GM12891 (cell line): ENCODE results near the gene PCDH12.
A peak's percentile ranks its signal among the peaks of the same experiment; 100 is the strongest.
"Not testable (repeated sequence)": the region's sequence is repeated elsewhere in the genome, so short reads cannot be mapped to it uniquely, and the experiment has no call there.

Source experiments
- DNase-seq: peaks from one replicate; pipeline ENCODE4 v3.0.0; 2011; ENCODE audit warnings: low spot score; ENCODE audit not compliant: insufficient read length
- FAIRE-seq: peaks from 2 replicates; lab custom pipeline; 2011; peaks lifted over from hg19 to GRCh38; lab: Jason Lieb, UNC
- PAX5 ChIP-seq: IDR thresholded peaks from 2 replicates; pipeline ENCODE4 v1.6.1; 2011; ENCODE audit warnings: low read length, moderate library complexity, mild to moderate bottlenecking; ENCODE audit not compliant: insufficient read depth, severe bottlenecking
- POLR2A ChIP-seq: IDR thresholded peaks from 2 replicates; pipeline ENCODE4 v1.6.1; 2011; ENCODE audit warnings: low read depth, low read length, control low read depth
- POLR2AphosphoS5 ChIP-seq: IDR thresholded peaks from 2 replicates; pipeline ENCODE4 v1.6.1; 2011; ENCODE audit warnings: low read depth, low read length, control low read depth
- POU2F2 ChIP-seq: IDR thresholded peaks from 2 replicates; pipeline ENCODE4 v1.6.1; 2011; ENCODE audit warnings: low read depth, mild to moderate bottlenecking, control low read depth, low read length, moderate library complexity
- SPI1 ChIP-seq: IDR thresholded peaks from 2 replicates; pipeline ENCODE4 v1.6.1; 2011; ENCODE audit warnings: low read depth, low read length, control low read depth
- TAF1 ChIP-seq: IDR thresholded peaks from 2 replicates; pipeline ENCODE4 v1.6.1; 2011; ENCODE audit warnings: low read depth, low read length, control low read depth

Gene PCDH12

DNA sequence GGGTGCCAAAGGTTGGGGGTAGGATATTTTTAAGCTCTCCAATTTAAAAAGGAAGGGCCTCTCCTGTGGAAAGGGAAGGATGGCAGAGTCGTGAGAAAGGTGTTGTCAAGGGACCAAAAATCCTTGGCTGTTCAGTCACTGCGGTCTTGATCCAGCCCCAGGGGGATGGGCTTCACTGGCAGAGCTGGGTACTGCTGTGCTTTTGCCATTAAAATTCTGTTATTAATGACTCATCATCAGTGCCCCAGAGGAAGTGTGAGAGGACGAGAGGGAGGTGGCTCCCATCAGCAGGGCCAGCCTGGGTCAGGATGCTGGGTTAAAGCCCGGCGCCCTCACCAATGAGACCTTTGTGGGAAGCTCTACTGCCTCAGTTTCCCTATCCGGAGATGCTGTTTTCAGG lies 16.7 kb downstream of the PCDH12 start:
- no peak for FAIRE-seq
- DNase-seq: no peak
- no peak for TF ChIP-seq PAX5
- TF ChIP-seq POLR2A: no peak
- TF ChIP-seq SPI1: no peak
- no peak for TF ChIP-seq POU2F2
- TF ChIP-seq TAF1: no peak
- no peak for TF ChIP-seq POLR2AphosphoS5

DNA sequence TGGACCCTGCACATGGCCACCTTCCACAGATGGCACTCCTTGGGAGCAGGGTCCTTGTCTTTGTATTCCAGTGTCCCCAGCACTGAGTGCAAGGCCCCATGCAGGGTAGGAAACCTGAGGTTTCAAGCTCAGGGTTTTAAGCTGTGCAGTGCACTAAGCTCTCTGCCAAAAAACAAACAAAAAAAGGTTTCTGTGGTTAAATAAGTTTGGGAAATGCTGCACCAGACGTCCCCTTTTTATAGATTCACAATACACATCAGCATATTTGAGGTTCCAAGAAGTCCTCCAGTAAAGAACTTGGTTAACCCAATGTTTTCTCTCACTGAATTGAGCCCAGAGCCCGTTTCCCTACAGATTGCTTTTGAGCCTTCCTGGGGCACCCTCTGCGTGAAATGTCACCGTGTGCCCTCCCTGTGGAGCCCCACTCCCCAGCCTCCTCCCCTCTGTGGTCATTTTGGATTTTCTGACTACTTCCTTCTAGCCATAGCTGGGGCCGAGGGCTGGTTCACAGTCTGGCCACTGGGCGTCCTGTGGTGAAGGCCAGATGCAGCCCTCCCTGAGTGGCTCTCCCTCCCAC lies 17.2 kb downstream of the PCDH12 start:
- TF ChIP-seq POU2F2 (no peak), PAX5 (no peak), SPI1 (no peak), TAF1 (no peak), POLR2AphosphoS5 (no peak)
- no peak for DNase-seq
- FAIRE-seq: no peak

DNA sequence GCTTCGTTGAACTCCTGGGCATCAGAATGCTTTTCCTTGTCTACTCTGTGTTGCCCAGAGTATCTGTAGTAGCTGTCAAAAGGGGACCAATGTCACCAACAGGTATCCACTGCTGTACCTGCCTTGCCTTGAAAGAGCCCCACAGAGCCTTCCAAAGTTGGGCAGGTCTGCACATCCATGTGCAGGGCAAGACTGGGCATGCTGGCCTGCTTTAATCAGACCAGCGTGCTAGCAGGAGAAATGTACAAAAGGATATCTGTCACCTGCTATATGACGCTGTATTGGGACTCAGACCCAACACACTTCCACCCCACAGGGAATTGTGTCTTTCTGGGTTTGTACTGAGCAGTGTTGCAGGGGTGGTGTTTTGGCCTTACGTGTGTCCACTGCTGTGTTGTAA lies 22.5 kb downstream of the PCDH12 start:
- TF ChIP-seq TAF1: no peak
- no peak for TF ChIP-seq POU2F2
- TF ChIP-seq POLR2A: no peak
- TF ChIP-seq POLR2AphosphoS5: no peak
- FAIRE-seq: no peak
- DNase-seq: no peak

DNA sequence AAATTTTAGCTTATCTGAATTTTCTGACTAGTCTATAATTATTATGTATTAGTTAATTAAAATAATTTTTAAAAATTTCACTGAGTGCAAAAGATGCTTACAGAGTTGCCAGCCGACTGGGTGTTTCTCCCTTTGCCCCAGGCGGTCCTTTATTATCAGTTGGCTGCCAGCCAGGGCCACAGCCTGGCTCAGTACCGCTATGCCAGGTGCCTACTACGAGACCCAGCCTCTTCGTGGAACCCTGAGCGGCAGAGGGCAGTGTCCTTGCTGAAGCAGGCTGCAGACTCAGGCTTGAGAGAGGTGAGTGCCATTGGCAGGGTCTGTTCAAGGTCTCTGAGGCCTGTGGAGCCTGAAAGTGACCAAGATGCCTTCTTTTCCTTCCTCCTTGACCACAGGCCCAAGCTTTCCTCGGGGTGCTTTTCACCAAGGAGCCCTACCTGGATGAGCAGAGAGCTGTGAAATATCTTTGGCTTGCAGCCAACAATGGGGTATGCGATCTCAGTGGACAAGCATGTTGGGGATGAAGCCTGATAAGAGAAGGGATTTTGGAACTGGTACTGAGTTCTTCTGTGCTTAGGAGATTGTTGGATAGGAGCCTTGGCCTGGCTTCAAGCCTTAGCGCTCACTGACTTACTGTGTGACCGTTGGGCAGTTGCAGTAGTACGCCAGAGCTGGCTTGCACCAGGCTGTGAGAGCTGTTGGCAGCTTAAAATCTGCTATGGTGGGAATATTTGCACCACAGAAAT lies 23.7 kb downstream of the PCDH12 start:
- FAIRE-seq: no peak
- TF ChIP-seq POU2F2 (no peak), PAX5 (no peak), SPI1 (no peak), POLR2A (no peak), POLR2AphosphoS5 (no peak), TAF1 (no peak)
- no peak for DNase-seq

DNA sequence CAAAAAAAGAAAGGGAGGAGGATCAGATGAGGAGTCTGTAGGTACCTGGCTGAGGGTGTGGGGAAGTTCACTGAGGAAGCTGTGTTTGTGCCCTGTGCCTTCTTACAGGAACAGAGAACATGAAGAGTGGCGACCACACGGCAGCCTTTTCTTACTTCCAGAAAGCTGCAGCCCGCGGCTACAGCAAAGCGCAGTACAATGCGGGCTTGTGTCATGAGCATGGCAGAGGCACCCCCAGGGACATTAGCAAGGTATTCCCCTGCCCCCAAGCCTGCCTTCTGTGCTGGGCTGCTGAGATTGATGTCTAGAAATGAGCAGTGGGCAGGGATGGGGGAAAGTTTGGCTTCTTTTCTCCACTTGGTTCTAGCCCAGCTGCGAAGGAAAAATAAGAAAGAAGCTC lies 24.9 kb downstream of the PCDH12 start:
- FAIRE-seq (no peak), DNase-seq (no peak)
- no peak for TF ChIP-seq PAX5
- TF ChIP-seq POU2F2: no peak
- TF ChIP-seq SPI1: no peak
- TF ChIP-seq TAF1: no peak
- TF ChIP-seq POLR2AphosphoS5: no peak
- no peak for TF ChIP-seq POLR2A

DNA sequence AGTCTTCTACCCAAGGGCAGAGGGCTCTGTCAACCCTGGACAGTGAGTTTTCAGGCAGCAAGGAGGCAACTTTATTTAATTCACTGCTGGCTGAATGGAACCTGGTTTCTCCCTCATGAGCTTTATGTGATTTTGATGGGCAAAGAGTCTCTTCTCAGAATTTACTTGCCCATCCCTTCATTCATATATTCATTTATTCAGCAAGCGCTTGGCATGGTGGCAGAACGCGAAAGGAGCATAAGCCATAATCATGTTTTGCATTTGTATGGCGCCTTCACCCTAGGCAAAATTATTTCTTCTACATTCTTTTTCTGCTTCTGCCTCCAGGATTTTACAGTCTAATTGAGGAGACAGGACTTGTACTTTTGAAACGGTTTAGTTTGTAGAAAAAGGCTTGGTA lies 26.3 kb downstream of the PCDH12 start:
- FAIRE-seq (no peak), DNase-seq (no peak)
- no peak for TF ChIP-seq POU2F2
- no peak for TF ChIP-seq POLR2A
- TF ChIP-seq TAF1: no peak
- TF ChIP-seq POLR2AphosphoS5: no peak
- no peak for TF ChIP-seq SPI1
- no peak for TF ChIP-seq PAX5

DNA sequence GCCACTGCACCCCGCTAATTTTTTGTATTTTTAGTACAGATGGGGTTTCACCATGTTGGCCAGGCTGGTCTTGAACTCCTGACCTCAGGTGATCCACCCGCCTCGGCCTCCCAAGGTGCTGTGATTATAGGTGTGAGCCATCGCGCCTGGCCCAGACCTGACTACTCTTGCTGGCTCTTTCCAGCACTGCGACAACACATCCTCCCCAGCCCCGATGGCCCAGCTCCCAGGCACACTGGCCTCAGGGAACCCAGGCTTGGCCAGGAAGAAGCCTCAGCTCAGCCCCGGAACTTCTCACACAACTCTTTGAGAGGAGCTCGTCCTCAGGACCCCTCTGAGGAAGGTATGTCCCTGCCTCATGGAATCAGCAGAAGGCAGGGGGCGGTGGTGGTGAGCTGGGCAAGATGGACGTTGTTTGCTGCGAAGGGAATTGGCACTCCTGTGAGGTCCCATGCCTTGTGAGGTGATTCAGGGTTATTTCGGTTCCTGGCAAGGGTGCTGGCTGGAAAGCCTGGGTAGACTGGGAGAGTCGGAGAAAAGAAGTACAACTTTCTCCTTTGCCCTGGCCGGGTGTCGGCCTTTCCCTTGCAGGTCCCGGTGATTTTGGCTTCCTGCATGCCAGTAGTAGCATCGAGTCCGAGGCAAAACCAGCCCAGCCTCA lies 28.5 kb downstream of the PCDH12 start:
- TF ChIP-seq POLR2A (no peak), TAF1 (no peak), POU2F2 (no peak), POLR2AphosphoS5 (no peak), SPI1 (no peak), PAX5 (no peak)
- DNase-seq: no peak
- FAIRE-seq: no peak

DNA sequence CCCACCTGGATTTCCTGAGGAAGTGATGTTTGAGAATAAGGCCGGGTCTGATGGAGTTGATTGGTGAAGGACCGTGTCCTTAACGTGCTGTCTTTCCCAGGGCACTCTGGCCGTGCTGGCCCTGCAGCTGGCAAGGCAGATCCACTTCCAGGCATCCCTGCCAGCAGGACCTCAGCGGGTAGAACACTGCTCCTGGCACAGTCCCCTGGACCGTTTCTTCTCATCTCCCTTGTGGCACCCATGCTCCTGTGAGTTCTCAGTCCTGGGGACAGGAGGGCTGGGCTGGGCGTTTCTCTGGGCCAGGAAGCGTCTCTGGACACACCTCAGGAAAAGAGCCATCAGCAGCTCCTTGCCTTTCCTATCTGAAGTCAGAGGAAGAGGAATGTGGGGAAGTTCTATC lies 30.0 kb downstream of the PCDH12 start:
- DNase-seq (no peak), FAIRE-seq (no peak)
- TF ChIP-seq TAF1 (no peak), POLR2A (no peak), POU2F2 (no peak), POLR2AphosphoS5 (no peak), SPI1 (no peak), PAX5 (no peak)

DNA sequence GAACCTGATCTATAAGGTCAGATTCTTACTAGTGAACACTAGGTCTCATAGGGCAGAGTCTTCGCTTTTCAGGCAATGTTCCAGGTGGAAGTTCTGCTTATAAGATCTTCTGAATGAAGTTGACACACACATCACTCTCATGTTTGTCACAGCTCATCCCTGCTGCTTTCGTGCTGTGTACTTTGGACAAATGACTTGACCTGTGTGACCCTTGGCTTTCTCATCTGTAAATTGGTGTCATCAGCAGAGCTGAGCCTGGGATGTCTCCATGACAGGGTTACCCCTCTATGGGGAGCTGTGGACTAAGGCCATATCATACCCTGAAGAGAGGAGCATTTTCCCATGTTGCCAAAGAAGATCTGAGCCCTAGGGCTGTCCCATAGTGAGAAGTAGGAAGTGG lies 31.6 kb downstream of the PCDH12 start:
- no peak for DNase-seq
- TF ChIP-seq POLR2A (no peak), SPI1 (no peak), POU2F2 (no peak), TAF1 (no peak), PAX5 (no peak), POLR2AphosphoS5 (no peak)
- no peak for FAIRE-seq

DNA sequence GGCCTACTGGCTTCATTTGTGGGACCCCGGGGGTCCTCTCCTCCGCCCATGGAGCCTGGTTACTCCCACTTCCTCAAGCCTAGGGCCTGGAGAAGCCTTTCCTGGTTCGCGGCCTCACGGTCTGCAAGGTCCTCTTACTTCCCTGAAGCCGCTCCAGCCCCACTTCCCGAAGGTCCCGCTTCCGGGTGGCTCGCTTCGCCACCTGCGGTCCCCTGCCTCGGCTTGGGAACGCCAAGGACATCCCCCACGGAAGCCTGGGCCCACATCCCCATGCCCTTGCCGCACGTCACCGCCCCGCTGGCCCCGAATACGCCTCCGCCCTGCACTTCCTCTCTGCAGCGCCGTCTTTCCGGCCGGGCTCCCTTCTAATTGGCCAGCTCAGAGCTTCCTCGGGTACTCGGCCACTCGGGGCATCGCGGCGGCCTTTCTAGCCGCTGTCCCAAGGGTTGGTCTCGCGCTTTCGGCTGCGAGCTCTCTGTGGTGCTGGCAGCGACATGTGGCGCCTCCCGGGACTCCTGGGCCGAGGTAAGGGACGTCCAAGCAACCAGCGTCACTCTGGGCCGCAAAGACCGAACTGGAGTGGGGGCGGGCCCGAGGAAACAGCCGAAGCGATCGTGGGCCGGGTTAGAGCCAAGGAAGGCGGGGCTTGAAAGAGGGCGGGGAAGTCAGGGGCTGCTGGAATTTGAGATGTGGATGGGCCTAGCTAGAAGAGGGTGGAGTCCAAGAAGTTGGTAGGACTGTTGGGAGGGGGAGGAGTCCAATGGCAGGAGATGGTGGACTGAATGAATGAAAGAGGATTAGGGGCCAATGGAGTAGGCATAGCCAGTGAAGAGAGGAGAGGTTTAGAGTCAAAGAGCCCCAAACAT lies 34.3 kb downstream of the PCDH12 start, which contains the start of gene DELE1:
DELE1 (plus strand) TSS at position 424 of the 866 bp plus-strand sequence; CDS start at position 495, 71 bp downstream.
- peak; percentile 86 for DNase-seq
- FAIRE-seq: peak; percentile 88
- TF ChIP-seq POLR2AphosphoS5: peak; percentile 78
- peak; percentile 79 for TF ChIP-seq POLR2A
- TF ChIP-seq TAF1: peak; percentile 24; the same call in 1 of the 2 replicates
- peak; percentile 47 for TF ChIP-seq POU2F2
- TF ChIP-seq SPI1: peak; percentile 92
- TF ChIP-seq PAX5: no peak

DNA sequence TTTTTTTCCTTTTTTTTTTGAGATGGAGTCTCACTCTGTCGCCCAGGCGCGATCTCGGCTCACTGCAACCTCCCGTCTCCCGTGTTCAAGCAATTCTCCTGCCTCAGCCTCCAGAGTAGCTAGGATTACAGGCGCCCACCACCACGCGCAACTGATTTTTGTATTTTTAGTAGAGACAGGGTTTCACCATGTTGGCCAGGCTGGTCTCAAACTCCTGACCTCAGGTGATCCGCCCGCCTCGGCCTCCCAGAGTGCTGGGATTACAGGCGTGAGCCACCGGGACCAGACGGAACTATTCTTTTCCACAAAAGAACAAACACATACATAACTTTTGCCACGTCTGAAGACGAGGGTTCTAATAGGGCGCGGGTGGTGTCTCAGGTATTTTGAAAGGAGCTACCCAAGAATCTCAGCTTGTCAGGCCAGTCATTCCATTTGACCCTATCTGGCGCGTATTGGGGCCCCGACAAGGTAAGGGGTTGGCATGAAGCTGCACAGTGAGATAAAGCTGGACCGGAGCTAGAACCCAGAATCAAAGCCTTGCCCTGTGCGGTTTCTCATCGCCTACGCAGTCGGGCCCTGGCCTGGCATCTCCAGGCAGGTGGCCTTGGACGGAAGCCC lies 35.1 kb downstream of the PCDH12 start:
- FAIRE-seq, DNase-seq: not testable (repeated sequence)
